T-cell (primary cell): Measurements from ENCODE around the gene SYCP2. TPM values are rescaled to one million over a fixed set of nuclear protein-coding genes. Genes with fewer than 3 reads are reported as not detected.
"Not testable (repeated sequence)": the region's sequence is repeated elsewhere in the genome, so short reads cannot be mapped to it uniquely, and the experiment has no call there.

ENCODE experiments used
- ATAC-seq, 4 experiments: fragments of 200-7000 bp in 3 of 4; fragments of 150-1000 bp in 1 of 4; cut with Tn5 transposase; replicated peaks in 1 of 4; 1 replicate in 3 of 4; 2 replicates in 1 of 4; pipeline ENCODE4 v1.10.0; 2021; ENCODE audit warnings: moderate library complexity in 3 of 4, mild to moderate bottlenecking in 2 of 4, moderate number of reproducible peaks in 1 of 4
- CTCF ChIA-PET, 2 donors: fragments of 300-600 bp; sonication (Branson Sonifier 250); formaldehyde crosslinking; loops; one replicate each; lab custom pipeline; 2022; ENCODE audit warnings: antibody characterized with exemption in 2 of 2; lab: Charles Lee
- POLR2A ChIA-PET, 2 donors: fragments of 300-600 bp; sonication (Branson Sonifier 250); formaldehyde crosslinking; loops; one replicate each; lab custom pipeline; 2022; ENCODE audit warnings: antibody characterized with exemption in 2 of 2; lab: Charles Lee
- DNase-seq, 35 experiments: peaks; one replicate each; pipeline versions ENCODE4 v3.0.0 to v3.0.0-alpha.2; 2013 to 2023
- H3K27ac ChIP-seq: one replicate; pipeline ENCODE4 v1.5.1; 2013; ENCODE audit warnings: low read length
- H3K27me3 ChIP-seq, 2 experiments: replicated peaks in 1 of 2; 1 replicate in 1 of 2; 2 replicates in 1 of 2; pipeline versions ENCODE4 v1.6.1 to v1.7.0; 2013; ENCODE audit warnings: low read length in 1 of 2, mixed read lengths in 1 of 2; ENCODE audit not compliant: control insufficient read depth in 2 of 2, insufficient read depth in 2 of 2; ENCODE audit errors: extremely low read depth in 1 of 2
- H3K36me3 ChIP-seq, 2 donors: 1 replicate in 1 of 2; 2 replicates in 1 of 2; pipeline versions ENCODE4 v1.6.1 to v1.7.0; 2013; ENCODE audit warnings: low read length in 1 of 2; ENCODE audit not compliant: control insufficient read depth in 2 of 2, insufficient read depth in 1 of 2; ENCODE audit errors: extremely low read depth in 1 of 2
- H3K4me1 ChIP-seq, 2 experiments: 1 replicate in 1 of 2; 2 replicates in 1 of 2; pipeline versions ENCODE4 v1.6.1 to v1.7.0; 2013; ENCODE audit warnings: low read length in 2 of 2, mixed read lengths in 1 of 2; ENCODE audit not compliant: insufficient read depth in 2 of 2, control insufficient read depth in 1 of 2; ENCODE audit errors: extremely low read depth in 1 of 2
- H3K4me3 ChIP-seq, 2 donors: 1 replicate in 1 of 2; 2 replicates in 1 of 2; pipeline versions ENCODE4 v1.5.1 to v1.7.0; 2013; ENCODE audit warnings: mild to moderate bottlenecking in 2 of 2, low read length in 1 of 2, moderate library complexity in 1 of 2; ENCODE audit not compliant: control insufficient read depth in 1 of 2; ENCODE audit errors: extremely low read depth in 1 of 2
- H3K9me3 ChIP-seq: 2 replicates; pipeline ENCODE4 v1.7.0; 2013
- H3K27ac Mint-ChIP-seq, 2 donors: one replicate each; pipeline ENCODE4 v1.8.0; 2020 to 2021; ENCODE audit warnings: mild to moderate bottlenecking in 2 of 2, mixed read lengths in 2 of 2
- H3K27me3 Mint-ChIP-seq, 2 donors: one replicate each; pipeline ENCODE4 v1.8.0; 2021 to 2022; ENCODE audit warnings: mixed read lengths in 2 of 2
- H3K36me3 Mint-ChIP-seq: one replicate; pipeline ENCODE4 v1.8.0; 2021; ENCODE audit warnings: mixed read lengths
- H3K4me1 Mint-ChIP-seq, 3 donors: one replicate each; pipeline ENCODE4 v1.8.0; 2020 to 2022; ENCODE audit warnings: mixed read lengths in 3 of 3, mild to moderate bottlenecking in 1 of 3
- H3K4me3 Mint-ChIP-seq, 3 donors: one replicate each; pipeline ENCODE4 v1.8.0; 2020 to 2022; ENCODE audit warnings: mild to moderate bottlenecking in 3 of 3, mixed read lengths in 3 of 3, moderate library complexity in 3 of 3
- H3K9me3 Mint-ChIP-seq, 3 donors: one replicate each; pipeline ENCODE4 v1.8.0; 2020 to 2022; ENCODE audit warnings: mixed read lengths in 3 of 3
- WGBS: methylation state at CpG from one replicate; pipeline ENCODE4 v1.1.5; 2013; ENCODE audit warnings: missing lambda C conversion rate; ENCODE audit not compliant: insufficient coverage; 5-methylcytosine and 5-hydroxymethylcytosine counted together
- total RNA-seq, 35 experiments: library from RNA in 6 of 35; stranded (reverse) in 6 of 35; fragments of 120-200 nt in 1 of 35; gene quantifications; one replicate each; pipeline versions ENCODE4 v1.2.1 to v1.2.4 and lab custom pipeline; 2013 to 2026

SYCP2 gene
- total RNA-seq, 5 donors from 2014 or later (not counting 1 experiment from before 2014, with no cell fraction given): 3.0 to 6.0 (median 3.8) TPM

GRCh38 chr20:59911041-59911440 is 22.4 kb downstream of the SYCP2 start:
- no peaks in the 10 kb centered on the region for H3K9me3 ChIP-seq
- H3K4me1 Mint-ChIP-seq: no peaks in the 10 kb centered on the region
- ChIA-PET CTCF (interaction anchor here in 1 of 2 donors (1.3 kb wide), 1 partner anchor 24 kb away, joined by 3 read pairs; no protein-coding TSS in a partner anchor), POLR2A (no interaction called here)
- ATAC-seq: no peak
- no peak overlapping the region for H3K4me3 Mint-ChIP-seq
- no peaks in the 10 kb centered on the region for H3K9me3 Mint-ChIP-seq
- H3K27me3 Mint-ChIP-seq: no peaks in the 10 kb centered on the region
- H3K27ac ChIP-seq: no peak overlapping the region
- no peak overlapping the region for H3K4me3 ChIP-seq
- no peaks in the 10 kb centered on the region for H3K36me3 ChIP-seq
- H3K36me3 Mint-ChIP-seq: peaks cover 6% of the 10 kb centered on the region
- H3K27ac Mint-ChIP-seq: no peak overlapping the region
- DNase-seq: no peak
- peaks cover 0 to 2% of the 10 kb centered on the region in 2 experiments for H3K27me3 ChIP-seq
- WGBS: no CpG with 5 or more reads among the region's 2 CpGs
- no peaks in the 10 kb centered on the region for H3K4me1 ChIP-seq

GRCh38 chr20:59908855-59909254 is 24.6 kb downstream of the SYCP2 start:
- H3K4me3 Mint-ChIP-seq: no peak overlapping the region
- peaks cover 6% of the 10 kb centered on the region for H3K36me3 Mint-ChIP-seq
- no peaks in the 10 kb centered on the region for H3K9me3 ChIP-seq
- no peaks in the 10 kb centered on the region for H3K27me3 Mint-ChIP-seq
- DNase-seq (no peak), ATAC-seq (no peak)
- CTCF ChIA-PET: no interaction called here
- no peaks in the 10 kb centered on the region for H3K36me3 ChIP-seq
- H3K27ac ChIP-seq: no peak overlapping the region
- H3K4me1 Mint-ChIP-seq: no peaks in the 10 kb centered on the region
- H3K27ac Mint-ChIP-seq: no peak overlapping the region
- H3K9me3 Mint-ChIP-seq: no peaks in the 10 kb centered on the region
- no peaks in the 10 kb centered on the region for H3K4me1 ChIP-seq
- POLR2A ChIA-PET: no interaction called here
- H3K27me3 ChIP-seq: no peaks in the 10 kb centered on the region
- WGBS: 89% methylated on average over 5 of the region's 5 CpGs
- no peak overlapping the region for H3K4me3 ChIP-seq

- no peaks in the 10 kb centered on the region for H3K9me3 Mint-ChIP-seq
- Histone ChIP-seq H3K27ac (no peak overlapping the region), H3K4me1 (no peaks in the 10 kb centered on the region), H3K27me3 (no peaks in the 10 kb centered on the region), H3K4me3 (no peak overlapping the region), H3K36me3 (no peaks in the 10 kb centered on the region), H3K9me3 (no peaks in the 10 kb centered on the region)
- no peak for ATAC-seq
- peaks cover 0 to 6% of the 10 kb centered on the region in 2 donors for H3K27me3 Mint-ChIP-seq
- no peaks in the 10 kb centered on the region for H3K4me1 Mint-ChIP-seq
- H3K36me3 Mint-ChIP-seq: peaks cover 5% of the 10 kb centered on the region
- ChIA-PET CTCF (no interaction called here), POLR2A (no interaction called here)
- H3K4me3 Mint-ChIP-seq: no peak overlapping the region
- no CpG with 5 or more reads among the region's 1 CpG for WGBS
- no peak overlapping the region for H3K27ac Mint-ChIP-seq
- no peak for DNase-seq
Observed at GRCh38 chr20:59903621-59904020, 29.8 kb downstream of the SYCP2 start.

GRCh38 chr20:59902470-59902869 is 31.0 kb downstream of the SYCP2 start:
- no peak overlapping the region for H3K4me3 Mint-ChIP-seq
- no peaks in the 10 kb centered on the region for H3K9me3 Mint-ChIP-seq
- no peak overlapping the region for H3K27ac Mint-ChIP-seq
- ATAC-seq (no peak), DNase-seq (no peak)
- H3K9me3 ChIP-seq: no peaks in the 10 kb centered on the region
- 86% methylated on average over 1 of the region's 3 CpGs for WGBS
- ChIA-PET POLR2A (no interaction called here), CTCF (no interaction called here)
- peaks cover 5% of the 10 kb centered on the region for H3K36me3 Mint-ChIP-seq
- no peak overlapping the region for H3K27ac ChIP-seq
- H3K27me3 ChIP-seq: no peaks in the 10 kb centered on the region
- no peaks in the 10 kb centered on the region for H3K36me3 ChIP-seq
- H3K4me1 ChIP-seq: no peaks in the 10 kb centered on the region
- no peak overlapping the region for H3K4me3 ChIP-seq
- H3K27me3 Mint-ChIP-seq: peaks cover 0 to 8% of the 10 kb centered on the region in 2 donors
- no peaks in the 10 kb centered on the region for H3K4me1 Mint-ChIP-seq

GRCh38 chr20:59895908-59896307 is 37.5 kb downstream of the SYCP2 start:
- Mint-ChIP-seq H3K4me3 (no peak overlapping the region), H3K27ac (no peak overlapping the region), H3K27me3 (peaks cover 3 to 7% of the 10 kb centered on the region in 2 donors), H3K36me3 (peaks cover 3% of the 10 kb centered on the region), H3K4me1 (no peaks in the 10 kb centered on the region), H3K9me3 (no peaks in the 10 kb centered on the region)
- no peaks in the 10 kb centered on the region for H3K36me3 ChIP-seq
- H3K4me3 ChIP-seq: no peak overlapping the region
- H3K27me3 ChIP-seq: peaks cover 0 to 3% of the 10 kb centered on the region in 2 experiments
- ChIA-PET POLR2A (no interaction called here), CTCF (interaction anchor here in 1 of 2 donors (0.7 kb wide), 1 partner anchor 27 kb away, joined by 4 read pairs; no protein-coding TSS in a partner anchor)
- no peak for ATAC-seq
- no peaks in the 10 kb centered on the region for H3K4me1 ChIP-seq
- DNase-seq: no peak
- H3K27ac ChIP-seq: no peak overlapping the region
- no peaks in the 10 kb centered on the region for H3K9me3 ChIP-seq
- no CpG with 5 or more reads among the region's 1 CpG for WGBS

GRCh38 chr20:59891581-59891980 is 41.9 kb downstream of the SYCP2 start:
- no CpG with 5 or more reads among the region's 1 CpG for WGBS
- Histone ChIP-seq H3K9me3 (no peaks in the 10 kb centered on the region), H3K36me3 (no peaks in the 10 kb centered on the region), H3K4me1 (no peaks in the 10 kb centered on the region), H3K27me3 (no peaks in the 10 kb centered on the region), H3K27ac (no peak overlapping the region), H3K4me3 (no peak overlapping the region)
- ChIA-PET POLR2A (no interaction called here), CTCF (no interaction called here)
- no peaks in the 10 kb centered on the region for H3K27me3 Mint-ChIP-seq
- ATAC-seq (no peak), DNase-seq (no peak)
- H3K9me3 Mint-ChIP-seq: peaks cover 0 to 4% (median 0%) of the 10 kb centered on the region in 3 donors
- peaks cover 12% of the 10 kb centered on the region for H3K36me3 Mint-ChIP-seq
- no peak overlapping the region for H3K27ac Mint-ChIP-seq
- peaks cover 0 to 2% (median 0%) of the 10 kb centered on the region in 3 donors for H3K4me1 Mint-ChIP-seq
- no peak overlapping the region for H3K4me3 Mint-ChIP-seq

GRCh38 chr20:59890035-59890434 is 43.4 kb downstream of the SYCP2 start:
- H3K27me3 ChIP-seq, DNase-seq, H3K36me3 ChIP-seq, H3K4me3 ChIP-seq, H3K4me1 Mint-ChIP-seq, H3K9me3 Mint-ChIP-seq, H3K27ac Mint-ChIP-seq, CTCF ChIA-PET, H3K4me3 Mint-ChIP-seq, POLR2A ChIA-PET, ATAC-seq, H3K9me3 ChIP-seq, H3K27ac ChIP-seq, H3K4me1 ChIP-seq, H3K27me3 Mint-ChIP-seq: not testable (repeated sequence)
- no CpG with 5 or more reads among the region's 2 CpGs for WGBS
- peaks cover 18% of the 10 kb centered on the region for H3K36me3 Mint-ChIP-seq
